Upper lobe of left lung (tissue), 6 donors: ENCODE measurements around the gene GCH1. TPM values are rescaled to one million over a fixed set of nuclear protein-coding genes. Genes with fewer than 3 reads are reported as not detected.

Experiments
- ATAC-seq, 2 donors: fragments of 200-7000 bp; cut with Tn5 transposase; one replicate each; pipeline ENCODE4 v1.9.1; 2022; ENCODE audit warnings: mild to moderate bottlenecking in 2 of 2, moderate library complexity in 2 of 2; ENCODE audit not compliant: low FRiP score in 2 of 2
- DNase-seq, 2 donors: peaks; one replicate each; pipeline ENCODE4 v3.0.0-alpha.2; 2019 to 2020
- H3K27ac ChIP-seq, 4 donors: fragments of 200-600 bp; sonication (generic); one replicate each; pipeline ENCODE4 v1.5.1; 2016 to 2019
- H3K27me3 ChIP-seq, 4 donors: fragments of 200-600 bp; sonication (generic); one replicate each; pipeline ENCODE4 v1.5.1; 2017 to 2019
- H3K36me3 ChIP-seq, 4 donors: fragments of 200-600 bp; sonication (generic); one replicate each; pipeline ENCODE4 v1.5.1; 2016 to 2019
- H3K4me1 ChIP-seq, 4 donors: fragments of 200-600 bp; sonication (generic); one replicate each; pipeline ENCODE4 v1.5.1; 2018 to 2019
- H3K4me3 ChIP-seq, 4 donors: fragments of 200-600 bp; sonication (generic); one replicate each; pipeline ENCODE4 v1.5.1; 2017 to 2019; ENCODE audit warnings: mild to moderate bottlenecking in 2 of 4, moderate library complexity in 1 of 4
- H3K9me3 ChIP-seq, 4 donors: fragments of 200-600 bp; sonication (generic); one replicate each; pipeline ENCODE4 v1.5.1; 2018 to 2019
- CTCF ChIP-seq, 6 experiments: fragments of 450-650 bp in 4 of 6; fragments of 200-600 bp in 2 of 6; sonication (generic) in 2 of 6; IDR thresholded peaks; one replicate each; pipeline ENCODE4 v1.5.1; 2016 to 2019; ENCODE audit warnings: antibody characterized with exemption in 6 of 6
- EP300 ChIP-seq, 4 donors: sonication (generic); formaldehyde crosslinking; IDR thresholded peaks; one replicate each; pipeline ENCODE4 v1.5.1; 2017; ENCODE audit warnings: antibody characterized with exemption in 4 of 4, control low read depth in 2 of 4
- POLR2A ChIP-seq, 4 donors: fragments of 450-650 bp; IDR thresholded peaks; one replicate each; pipeline ENCODE4 v1.5.1; 2016 to 2017; ENCODE audit warnings: antibody characterized with exemption in 4 of 4, mild to moderate bottlenecking in 2 of 4
- POLR2AphosphoS5 ChIP-seq, 2 donors: sonication (generic); formaldehyde crosslinking; IDR thresholded peaks; one replicate each; pipeline ENCODE4 v1.5.1; 2017; ENCODE audit warnings: antibody characterized with exemption in 2 of 2
- WGBS, 2 donors: methylation state at CpG; one replicate each; pipeline ENCODE4 v1.1.5; 2017 to 2018; 5-methylcytosine and 5-hydroxymethylcytosine counted together
- total RNA-seq, 6 donors: library from RNA; depleted of rRNA in 4 of 6; stranded (reverse); fragments of >200 nt in 4 of 6; gene quantifications; one replicate each; pipeline versions ENCODE4 v1.1.0 to v1.2.1, GENCODE V29; 2016 to 2021
- donor health status: DM: no; HTN: no; CAD: no; lungs with moderate emphysema.
- donor health status: DM: no; HTN: yes; CAD: no; lungs with severe emphysema.

The GCH1 gene
- total RNA-seq, 6 donors from 2014 or later: 7.9 to 26.3 (median 19.5) TPM

DNA sequence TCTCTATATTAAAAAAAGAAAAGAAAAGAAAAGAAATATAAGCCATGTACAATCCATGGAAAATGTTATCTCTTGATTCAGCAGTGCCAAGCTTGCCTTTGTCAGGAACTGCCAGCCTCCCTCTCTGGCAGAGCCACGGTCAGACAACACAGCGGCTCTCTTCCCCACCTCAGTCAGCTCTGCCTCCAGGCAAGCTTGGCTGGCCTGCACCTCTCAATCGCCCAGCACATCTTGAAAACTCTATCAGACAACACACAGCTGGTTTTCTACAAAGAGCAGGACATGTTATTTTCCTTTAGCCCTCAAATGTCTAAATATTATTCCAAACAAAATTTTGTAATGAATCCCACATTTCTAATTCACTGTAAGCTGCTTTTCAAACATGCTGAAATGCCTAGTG is 20.0 kb upstream of the GCH1 start:
- no peaks in the 10 kb centered on the region for H3K27me3 ChIP-seq
- no peaks in the 10 kb centered on the region for H3K36me3 ChIP-seq
- H3K9me3 ChIP-seq: no peaks in the 10 kb centered on the region
- DNase-seq: no peak
- H3K27ac ChIP-seq: no peak overlapping the region
- no peak for ATAC-seq
- 70 to 76% methylated on average over 3 of the region's 3 CpGs for WGBS, 2 donors
- TF ChIP-seq POLR2AphosphoS5 (IDR thresholded peaks at IDR 0.05) (no peak), POLR2A (IDR thresholded peaks at IDR 0.05) (no peak), EP300 (IDR thresholded peaks at IDR 0.05) (no peak), CTCF (IDR thresholded peaks at IDR 0.05) (no peak)
- no peaks in the 10 kb centered on the region for H3K4me1 ChIP-seq
- H3K4me3 ChIP-seq: no peak overlapping the region

- Histone ChIP-seq H3K9me3 (no peaks in the 10 kb centered on the region), H3K4me1 (no peaks in the 10 kb centered on the region), H3K27ac (no peak overlapping the region), H3K27me3 (no peaks in the 10 kb centered on the region), H3K36me3 (no peaks in the 10 kb centered on the region), H3K4me3 (no peak overlapping the region)
- no peak for TF ChIP-seq POLR2AphosphoS5 (IDR thresholded peaks at IDR 0.05)
- no peak for TF ChIP-seq POLR2A (IDR thresholded peaks at IDR 0.05)
- no peak for TF ChIP-seq CTCF (IDR thresholded peaks at IDR 0.05)
- TF ChIP-seq EP300 (IDR thresholded peaks at IDR 0.05): no peak
- DNase-seq: no peak
- 59 to 79% methylated on average over 1 of the region's 1 CpG for WGBS, 2 donors
- ATAC-seq: no peak
Observed at GRCh38 chr14:54920052-54920451, 17.4 kb upstream of the GCH1 start.

DNA sequence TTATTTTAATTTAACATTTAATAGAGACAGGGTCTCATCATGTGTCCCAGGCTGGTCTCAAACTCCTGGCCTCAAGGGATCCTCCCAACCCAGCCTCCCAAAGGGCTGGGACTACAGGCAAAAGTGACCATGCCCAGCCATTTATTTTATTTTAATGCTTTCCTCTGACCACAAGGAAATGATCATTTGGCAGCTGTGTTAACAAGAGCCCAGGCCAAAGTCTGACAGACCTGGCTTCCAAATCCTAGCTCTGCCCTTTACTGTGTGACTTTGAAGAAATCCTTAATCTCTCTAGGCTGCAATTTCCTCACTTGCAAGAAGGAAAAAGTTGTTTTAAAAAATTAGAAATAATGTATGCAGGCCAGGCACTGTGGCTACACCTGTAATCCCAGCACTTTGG is 16.7 kb upstream of the GCH1 start:
- Histone ChIP-seq H3K4me3 (no peak overlapping the region), H3K9me3 (no peaks in the 10 kb centered on the region), H3K27me3 (no peaks in the 10 kb centered on the region), H3K4me1 (no peaks in the 10 kb centered on the region), H3K36me3 (no peaks in the 10 kb centered on the region), H3K27ac (no peak overlapping the region)
- no peak for TF ChIP-seq EP300 (IDR thresholded peaks at IDR 0.05)
- TF ChIP-seq POLR2AphosphoS5 (IDR thresholded peaks at IDR 0.05): no peak
- no peak for TF ChIP-seq POLR2A (IDR thresholded peaks at IDR 0.05)
- no peak for TF ChIP-seq CTCF (IDR thresholded peaks at IDR 0.05)
- DNase-seq (no peak), ATAC-seq (no peak)

GRCh38 chr14:54918427-54918826 is 15.8 kb upstream of the GCH1 start:
- WGBS, 2 donors: 71 to 78% methylated on average over 5 of the region's 5 CpGs
- Histone ChIP-seq H3K27ac (no peak overlapping the region), H3K9me3 (no peaks in the 10 kb centered on the region), H3K36me3 (no peaks in the 10 kb centered on the region), H3K27me3 (no peaks in the 10 kb centered on the region), H3K4me3 (no peak overlapping the region), H3K4me1 (no peaks in the 10 kb centered on the region)
- no peak for TF ChIP-seq POLR2A (IDR thresholded peaks at IDR 0.05)
- no peak for TF ChIP-seq EP300 (IDR thresholded peaks at IDR 0.05)
- TF ChIP-seq POLR2AphosphoS5 (IDR thresholded peaks at IDR 0.05): no peak
- TF ChIP-seq CTCF (IDR thresholded peaks at IDR 0.05): no peak
- ATAC-seq (no peak), DNase-seq (no peak)

GRCh38 chr14:54916101-54916500 is 13.5 kb upstream of the GCH1 start:
- DNase-seq: no peak
- no peaks in the 10 kb centered on the region for H3K36me3 ChIP-seq
- no peaks in the 10 kb centered on the region for H3K9me3 ChIP-seq
- H3K27ac ChIP-seq: no peak overlapping the region
- H3K4me3 ChIP-seq: no peak overlapping the region
- ATAC-seq: no peak
- no peaks in the 10 kb centered on the region for H3K27me3 ChIP-seq
- WGBS, 2 donors: 97 to 100% methylated on average over 1 of the region's 1 CpG
- TF ChIP-seq POLR2AphosphoS5 (IDR thresholded peaks at IDR 0.05) (no peak), EP300 (IDR thresholded peaks at IDR 0.05) (no peak)
- no peaks in the 10 kb centered on the region for H3K4me1 ChIP-seq
